ENCODE measurements around the gene SH2B3. TPM values are rescaled to one million over a fixed set of nuclear protein-coding genes. Genes with fewer than 3 reads are reported as not detected.

The SH2B3 gene
- total and polyA plus RNA-seq, 4 donors: 9.6 to 46.0 (median 17.9) TPM

- no peak for TF ChIP-seq CTCF (IDR thresholded peaks at IDR 0.05; ENCODE audit: control extremely low read depth, extremely low read depth)
- H3K4me3 ChIP-seq: no peak overlapping the region
- DNase-seq: no peak
- peaks cover 0 to 58% (median 6%) of the 10 kb centered on the region in 5 donors for H3K4me1 ChIP-seq (ENCODE audit: control insufficient read depth in 5 of 5, insufficient read depth in 5 of 5, low read length in 5 of 5)
- no peak overlapping the region for H3K9ac ChIP-seq (ENCODE audit: insufficient read depth in 1 of 2, low read length in 2 of 2)
- H3K27ac ChIP-seq (ENCODE audit: low read depth in 1 of 2, low read length in 1 of 2): peak overlapping the region in 1 of 2 donors; percentile 63
- ATAC-seq (ENCODE audit: insufficient read depth, low FRiP score): no peak
- no peaks in the 10 kb centered on the region for H3K27me3 ChIP-seq (ENCODE audit: control insufficient read depth in 3 of 3, insufficient read depth in 3 of 3, low read length in 2 of 3)
- H3K36me3 ChIP-seq (ENCODE audit: control insufficient read depth in 4 of 4, insufficient read depth in 4 of 4, low read length in 4 of 4): peaks cover 0 to 15% (median 2%) of the 10 kb centered on the region in 4 donors
- no peaks in the 10 kb centered on the region for H3K9me3 ChIP-seq (ENCODE audit: control insufficient read depth in 4 of 4, insufficient read depth in 3 of 4, low read length in 3 of 4)
- 77 to 81% methylated on average over 5 of the region's 5 CpGs for WGBS, 2 donors
These were observed 34.0 kb downstream of the SH2B3 start for GRCh38 chr12:111439657-111440151.

GRCh38 chr12:111440152-111440551 is 34.4 kb downstream of the SH2B3 start:
- ATAC-seq (ENCODE audit: insufficient read depth, low FRiP score) (no peak), DNase-seq (no peak)
- Histone ChIP-seq H3K4me3 (no peak overlapping the region), H3K9me3 (ENCODE audit: control insufficient read depth in 4 of 4, insufficient read depth in 3 of 4, low read length in 3 of 4) (no peaks in the 10 kb centered on the region), H3K27me3 (ENCODE audit: control insufficient read depth in 3 of 3, insufficient read depth in 3 of 3, low read length in 2 of 3) (no peaks in the 10 kb centered on the region), H3K9ac (ENCODE audit: insufficient read depth in 1 of 2, low read length in 2 of 2) (no peak overlapping the region), H3K27ac (ENCODE audit: low read depth in 1 of 2, low read length in 1 of 2) (peak overlapping the region in 1 of 2 donors; percentile 63), H3K4me1 (ENCODE audit: control insufficient read depth in 5 of 5, insufficient read depth in 5 of 5, low read length in 5 of 5) (peaks cover 0 to 55% (median 2%) of the 10 kb centered on the region in 5 donors), H3K36me3 (ENCODE audit: control insufficient read depth in 4 of 4, insufficient read depth in 4 of 4, low read length in 4 of 4) (peaks cover 0 to 15% (median 4%) of the 10 kb centered on the region in 4 donors)
- no peak for TF ChIP-seq CTCF (IDR thresholded peaks at IDR 0.05; ENCODE audit: control extremely low read depth, extremely low read depth)
- WGBS, 2 donors: 70 to 83% methylated on average over 8 of the region's 8 CpGs

- Histone ChIP-seq H3K4me3 (no peak overlapping the region), H3K9ac (ENCODE audit: insufficient read depth in 1 of 2, low read length in 2 of 2) (no peak overlapping the region), H3K27ac (ENCODE audit: low read depth in 1 of 2, low read length in 1 of 2) (peak overlapping the region in 1 of 2 donors; percentile 63), H3K27me3 (ENCODE audit: control insufficient read depth in 3 of 3, insufficient read depth in 3 of 3, low read length in 2 of 3) (no peaks in the 10 kb centered on the region), H3K4me1 (ENCODE audit: control insufficient read depth in 5 of 5, insufficient read depth in 5 of 5, low read length in 5 of 5) (peaks cover 0 to 54% (median 2%) of the 10 kb centered on the region in 5 donors), H3K36me3 (ENCODE audit: control insufficient read depth in 4 of 4, insufficient read depth in 4 of 4, low read length in 4 of 4) (peaks cover 0 to 15% (median 7%) of the 10 kb centered on the region in 4 donors), H3K9me3 (ENCODE audit: control insufficient read depth in 4 of 4, insufficient read depth in 3 of 4, low read length in 3 of 4) (no peaks in the 10 kb centered on the region)
- no peak for TF ChIP-seq CTCF (IDR thresholded peaks at IDR 0.05; ENCODE audit: control extremely low read depth, extremely low read depth)
- ATAC-seq (ENCODE audit: insufficient read depth, low FRiP score): no peak
- WGBS, 2 donors: 81 to 88% methylated on average over 3 of the region's 3 CpGs
- DNase-seq: no peak
These were observed 34.9 kb downstream of the SH2B3 start for GRCh38 chr12:111440631-111441030.
